IMR-90 (cell line): ENCODE data around the gene PPP1R9B. TPM values are rescaled to one million over a fixed set of nuclear protein-coding genes. Genes with fewer than 3 reads are reported as not detected.

ENCODE experiments used
- ATAC-seq: fragments of 200-7000 bp; cut with Tn5 transposase; 2 replicates; pipeline ENCODE4 v1.9.1; 2020; ENCODE audit warnings: low read depth, mild to moderate bottlenecking, moderate library complexity
- BruUV-seq: library from RNA; stranded (reverse); fragments of 400-500 nt; replicated peaks from 2 replicates; lab custom pipeline; 2021; lab: Mats Ljungman, UMichigan
- CTCF ChIA-PET: fragments of 300-600 bp; formaldehyde crosslinking; extraction: SDS; loops from one replicate; lab custom pipeline; 2021; ENCODE audit warnings: antibody characterized with exemption; lab: Yijun Ruan, JAX
- POLR2A ChIA-PET: fragments of 300-600 bp; sonication (Branson Sonifier 250); formaldehyde crosslinking; loops from one replicate; lab custom pipeline; 2022; ENCODE audit warnings: antibody characterized with exemption; ENCODE audit not compliant: unreplicated experiment; lab: Charles Lee
- DNase-seq: peaks from one replicate; pipeline ENCODE4 v3.0.0; 2013
- H2AFZ ChIP-seq: replicated peaks from 2 replicates; pipeline ENCODE3; 2013; ENCODE audit warnings: low read length, mild to moderate bottlenecking; ENCODE audit not compliant: poor library complexity
- H2AK5ac ChIP-seq: 2 replicates; pipeline ENCODE4 v1.6.1; 2013; ENCODE audit warnings: low read depth, low read length, inconsistent platforms
- H2AK9ac ChIP-seq: replicated peaks from 2 replicates; pipeline ENCODE3; 2013; ENCODE audit warnings: mild to moderate bottlenecking, low read depth, low read length, moderate library complexity; ENCODE audit not compliant: poor library complexity
- H2BK120ac ChIP-seq: 2 replicates; pipeline ENCODE4 v1.6.1; 2013; ENCODE audit warnings: low read depth, low read length, inconsistent platforms
- H2BK15ac ChIP-seq: 3 replicates; pipeline ENCODE4 v1.6.1; 2013; ENCODE audit warnings: low read depth, low read length, inconsistent platforms
- H2BK20ac ChIP-seq: 2 replicates; pipeline ENCODE4 v1.6.1; 2013; ENCODE audit warnings: low read depth, mild to moderate bottlenecking, inconsistent platforms, low read length, moderate library complexity
- H2BK5ac ChIP-seq: 2 replicates; pipeline ENCODE4 v1.6.1; 2013; ENCODE audit warnings: mild to moderate bottlenecking, low read depth, low read length, inconsistent platforms; ENCODE audit not compliant: poor library complexity, severe bottlenecking
- H3K14ac ChIP-seq: replicated peaks from 2 replicates; pipeline ENCODE4 v1.6.1; 2013; ENCODE audit warnings: low read depth, low read length, inconsistent platforms
- H3K18ac ChIP-seq: 2 replicates; pipeline ENCODE4 v1.6.1; 2013; ENCODE audit warnings: low read depth, low read length, control low read depth
- H3K23ac ChIP-seq: 2 replicates; pipeline ENCODE4 v1.6.1; 2013; ENCODE audit warnings: low read depth, low read length, inconsistent platforms
- H3K27ac ChIP-seq: 2 replicates; pipeline ENCODE4 v1.5.1; 2013; ENCODE audit warnings: mild to moderate bottlenecking, control low read depth, low read length; ENCODE audit not compliant: insufficient read depth
- H3K27me3 ChIP-seq: 2 replicates; pipeline ENCODE4 v1.6.1; 2013; ENCODE audit warnings: low read length; ENCODE audit not compliant: control insufficient read depth, insufficient read depth
- H3K36me3 ChIP-seq: 2 replicates; pipeline ENCODE4 v1.6.1; 2013; ENCODE audit warnings: low read length, mixed read lengths; ENCODE audit not compliant: control insufficient read depth, insufficient read depth
- H3K4ac ChIP-seq: 2 replicates; pipeline ENCODE4 v1.6.1; 2013; ENCODE audit warnings: low read depth, low read length, inconsistent platforms
- H3K4me1 ChIP-seq: 2 replicates; pipeline ENCODE4 v1.6.1; 2013; ENCODE audit warnings: low read length, mixed read lengths; ENCODE audit not compliant: control insufficient read depth, insufficient read depth
- H3K4me2 ChIP-seq: 2 replicates; pipeline ENCODE4 v1.6.1; 2013; ENCODE audit warnings: low read depth, mild to moderate bottlenecking, control low read depth, low read length, moderate library complexity
- H3K4me3 ChIP-seq: 2 replicates; pipeline ENCODE4 v1.5.1; 2013; ENCODE audit warnings: low read depth, mild to moderate bottlenecking, control low read depth, low read length, moderate library complexity; ENCODE audit not compliant: insufficient read depth
- H3K56ac ChIP-seq: 2 replicates; pipeline ENCODE4 v1.6.1; 2013; ENCODE audit warnings: low read length, inconsistent platforms; ENCODE audit not compliant: insufficient read depth; ENCODE audit errors: extremely low read depth
- H3K79me1 ChIP-seq, 2 experiments: 2 replicates each; pipeline ENCODE4 v1.6.1; 2013; ENCODE audit warnings: low read length in 2 of 2, inconsistent platforms in 1 of 2, low read depth in 1 of 2
- H3K9ac ChIP-seq: 2 replicates; pipeline ENCODE4 v1.6.1; 2013; ENCODE audit warnings: low read depth, low read length, control low read depth
- H3K9me1 ChIP-seq: 2 replicates; pipeline ENCODE4 v1.6.1; 2013; ENCODE audit warnings: low read length, inconsistent platforms; ENCODE audit not compliant: insufficient read depth
- H3K9me3 ChIP-seq: 2 replicates; pipeline ENCODE4 v1.6.1; 2013; ENCODE audit warnings: low read length; ENCODE audit not compliant: control insufficient read depth, insufficient read depth
- H4K20me1 ChIP-seq: 2 replicates; pipeline ENCODE4 v1.6.1; 2013; ENCODE audit warnings: low read length, inconsistent platforms; ENCODE audit not compliant: insufficient read depth
- H4K5ac ChIP-seq: 2 replicates; pipeline ENCODE4 v1.6.1; 2013; ENCODE audit warnings: mild to moderate bottlenecking, low read depth, low read length, control low read depth
- H4K8ac ChIP-seq, 2 experiments: 2 replicates each; pipeline ENCODE4 v1.6.1; 2013; ENCODE audit warnings: low read depth in 2 of 2, low read length in 2 of 2, control low read depth in 1 of 2, inconsistent platforms in 1 of 2
- H4K91ac ChIP-seq: 2 replicates; pipeline ENCODE4 v1.6.1; 2013; ENCODE audit warnings: low read depth, low read length, inconsistent platforms; ENCODE audit not compliant: insufficient read depth
- BHLHE40 ChIP-seq: fragments of 150-350 bp; IDR thresholded peaks from 2 replicates; pipeline ENCODE4 v1.6.1; 2016; ENCODE audit warnings: mild to moderate bottlenecking, low read depth, low read length
- CEBPB ChIP-seq: IDR thresholded peaks from 2 replicates; pipeline ENCODE4 v1.6.1; 2012; ENCODE audit warnings: low read depth, low read length, improper control_type of control experiment
- CHD1 ChIP-seq: IDR thresholded peaks from 2 replicates; pipeline ENCODE4 v1.6.1; 2012; ENCODE audit warnings: low read depth, low read length, improper control_type of control experiment
- CTCF ChIP-seq: conservative IDR thresholded peaks from 2 replicates; pipeline ENCODE4 v1.5.1; 2012; ENCODE audit warnings: mild to moderate bottlenecking, low read depth, low read length, improper control_type of control experiment
- FOS ChIP-seq: fragments of 150-350 bp; IDR thresholded peaks from 2 replicates; pipeline ENCODE4 v1.6.1; 2016; ENCODE audit warnings: low read depth, low read length
- MAFK ChIP-seq: IDR thresholded peaks from 2 replicates; pipeline ENCODE4 v1.6.1; 2012; ENCODE audit warnings: low read depth, low read length, improper control_type of control experiment
- MAZ ChIP-seq: IDR thresholded peaks from 2 replicates; pipeline ENCODE4 v1.6.1; 2012; ENCODE audit warnings: low read depth, mild to moderate bottlenecking, low read length, improper control_type of control experiment, moderate library complexity, borderline replicate concordance
- NFE2L2 ChIP-seq: fragments of 150-350 bp; IDR thresholded peaks from 2 replicates; pipeline ENCODE4 v1.6.1; 2016; ENCODE audit warnings: low read depth, mild to moderate bottlenecking, low read length
- POLR2A ChIP-seq: IDR thresholded peaks from 2 replicates; pipeline ENCODE4 v1.6.1; 2012; ENCODE audit warnings: mild to moderate bottlenecking, low read depth, low read length
- RAD21 ChIP-seq: IDR thresholded peaks from 2 replicates; pipeline ENCODE4 v1.6.1; 2012; ENCODE audit warnings: low read length, improper control_type of control experiment
- RCOR1 ChIP-seq: IDR thresholded peaks from 2 replicates; pipeline ENCODE4 v1.6.1; 2012; ENCODE audit warnings: mild to moderate bottlenecking, low read length, improper control_type of control experiment; ENCODE audit not compliant: insufficient replicate concordance
- RFX5 ChIP-seq: IDR thresholded peaks from 2 replicates; pipeline ENCODE4 v1.8.0; 2012; ENCODE audit warnings: low read depth, mild to moderate bottlenecking, low read length, moderate library complexity
- SMC3 ChIP-seq: fragments of 150-350 bp; IDR thresholded peaks from 2 replicates; pipeline ENCODE4 v1.6.1; 2016; ENCODE audit warnings: low read depth, mild to moderate bottlenecking, antibody characterized with exemption, low read length, moderate library complexity
- WGBS, 2 experiments: methylation state at CpG; one replicate each; pipeline versions ENCODE4 v1.1.5 to v1.1.7; 2013; ENCODE audit warnings: missing lambda C conversion rate in 2 of 2; ENCODE audit not compliant: insufficient read length in 1 of 2; ENCODE audit errors: extremely low coverage in 2 of 2; 5-methylcytosine and 5-hydroxymethylcytosine counted together
- dilution Hi-C: fragments of 300-500 bp; cut with HindIII; formaldehyde crosslinking; loops from one replicate; pipeline ENCODE4 v1.14.3; 2018; ENCODE audit warnings: low sequenced_read_pairs; ENCODE audit not compliant: unreplicated experiment
- in situ Hi-C: fragments of 300-500 bp; cut with MboI; formaldehyde crosslinking; loops from 3 replicates; pipeline ENCODE4 v1.14.3; 2019; ENCODE audit warnings: low sequenced_read_pairs, inconsistent platforms, mixed read lengths
- intact Hi-C: fragments of 100-400 bp; cut with micrococcal nuclease; formaldehyde crosslinking; loops from 2 replicates; pipeline ENCODE4 v1.10.0; 2022
- polyA plus RNA-seq, 3 experiments: library from polyadenylated mRNA; depleted of rRNA; stranded (reverse); fragments of >200 nt; gene quantifications; 2 replicates each; pipeline ENCODE4 v1.2.3, GENCODE V29; 2012; ENCODE audit warnings: low replicate concordance in 1 of 3
- total RNA-seq: library from RNA; depleted of rRNA; stranded (reverse); fragments of >200 nt; gene quantifications from 2 replicates; pipeline ENCODE4 v1.2.3, GENCODE V29; 2012
- TF ChIP-seq, protein P1 (sequence below): fragments of 150-350 bp; IDR thresholded peaks from 2 replicates; pipeline ENCODE4 v1.6.1; 2016; ENCODE audit warnings: low read depth, mild to moderate bottlenecking, low read length, moderate library complexity, borderline replicate concordance

PPP1R9B gene
- total and polyA plus RNA-seq, 2 of the 4 experiments (the other 2 are of a cell fraction) = 23.0 to 28.0 TPM

DNA sequence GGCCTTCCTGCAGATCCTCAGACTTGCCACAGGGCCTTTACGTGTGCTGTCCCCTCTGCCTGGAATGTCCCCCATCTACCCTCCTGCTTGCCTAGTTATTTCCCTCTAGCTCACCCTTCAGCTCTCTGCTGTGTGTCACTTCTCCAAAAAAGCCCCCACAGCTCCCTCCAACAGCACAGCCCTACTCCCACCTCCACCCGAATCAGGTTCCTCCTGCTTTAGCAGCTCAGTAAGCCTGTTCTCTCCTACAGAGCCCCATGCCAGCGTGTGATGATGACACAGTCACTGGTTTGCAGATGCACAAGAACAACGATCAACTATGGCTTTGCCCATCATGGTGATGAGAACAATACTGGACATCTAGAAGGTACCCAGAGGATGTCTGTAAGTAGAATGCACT lies 13.4 kb downstream of the PPP1R9B start:
- DNase-seq (no peak), ATAC-seq (no peak)
- H2AK5ac ChIP-seq = no peak overlapping the region
- no peak overlapping the region for H2BK20ac ChIP-seq
- H3K14ac ChIP-seq = no peak overlapping the region
- no peak overlapping the region for H3K27ac ChIP-seq
- WGBS, 2 experiments = 94% methylated on average over 2 of the region's 4 CpGs; no CpG with 5 or more reads in 1 of the 2 experiments
- no peak overlapping the region for H2BK5ac ChIP-seq
- BruUV-seq = no TSS peak
- H2BK120ac ChIP-seq = no peak overlapping the region
- H3K4me1 ChIP-seq = peaks cover 13% of the 10 kb centered on the region
- H4K5ac ChIP-seq = no peak overlapping the region
- H3K4me3 ChIP-seq = no peak overlapping the region
- H4K91ac ChIP-seq = no peak overlapping the region
- H2AFZ ChIP-seq = no peak overlapping the region
- H3K36me3 ChIP-seq = peaks cover 73% of the 10 kb centered on the region
- H3K79me1 ChIP-seq = peaks cover 30 to 77% of the 10 kb centered on the region in 2 experiments
- no peak overlapping the region for H3K23ac ChIP-seq
- peaks cover 63% of the 10 kb centered on the region for H4K20me1 ChIP-seq
- TF ChIP-seq, protein P1, sequence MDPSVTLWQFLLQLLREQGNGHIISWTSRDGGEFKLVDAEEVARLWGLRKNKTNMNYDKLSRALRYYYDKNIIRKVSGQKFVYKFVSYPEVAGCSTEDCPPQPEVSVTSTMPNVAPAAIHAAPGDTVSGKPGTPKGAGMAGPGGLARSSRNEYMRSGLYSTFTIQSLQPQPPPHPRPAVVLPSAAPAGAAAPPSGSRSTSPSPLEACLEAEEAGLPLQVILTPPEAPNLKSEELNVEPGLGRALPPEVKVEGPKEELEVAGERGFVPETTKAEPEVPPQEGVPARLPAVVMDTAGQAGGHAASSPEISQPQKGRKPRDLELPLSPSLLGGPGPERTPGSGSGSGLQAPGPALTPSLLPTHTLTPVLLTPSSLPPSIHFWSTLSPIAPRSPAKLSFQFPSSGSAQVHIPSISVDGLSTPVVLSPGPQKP = no peak
- TF ChIP-seq CTCF (no peak), MAFK (no peak), RCOR1 (no peak), BHLHE40 (no peak), POLR2A (no peak), FOS (no peak), RAD21 (no peak), CEBPB (no peak), RFX5 (no peak), NFE2L2 (no peak), SMC3 (no peak), MAZ (no peak), CHD1 (no peak)
- H3K56ac ChIP-seq = no peak overlapping the region
- H3K18ac ChIP-seq = no peak overlapping the region
- H3K9me3 ChIP-seq = no peaks in the 10 kb centered on the region
- H3K9ac ChIP-seq = no peak overlapping the region
- H2BK15ac ChIP-seq = no peak overlapping the region
- intact Hi-C loops = no loop called here
- dilution Hi-C loops = no loop called here
- H4K8ac ChIP-seq = no peak overlapping the region
- in situ Hi-C loops = no loop called here
- no peak overlapping the region for H3K4ac ChIP-seq
- H3K27me3 ChIP-seq = no peaks in the 10 kb centered on the region
- CTCF ChIA-PET = interaction anchor here (0.9 kb wide), 1 partner anchor 42 kb away, joined by 3 read pairs; no protein-coding TSS in a partner anchor
- peaks cover 4% of the 10 kb centered on the region for H3K9me1 ChIP-seq
- H2AK9ac ChIP-seq = no peak overlapping the region
- no peak overlapping the region for H3K4me2 ChIP-seq
- POLR2A ChIA-PET = no interaction called here
